ENCODE results near the gene MRPL41.

- TF ChIP-seq CTCF (IDR thresholded peaks at IDR 0.05): no peak
- TF ChIP-seq POLR2A (IDR thresholded peaks at IDR 0.05; ENCODE audit: low read length): no peak
- TF ChIP-seq HOXB13 (CRISPR knock-in tag; IDR thresholded peaks at IDR 0.05; ENCODE audit: low read depth): no peak
- no peak for TF ChIP-seq MAX (IDR thresholded peaks at IDR 0.05)
- no peak for TF ChIP-seq REST (IDR thresholded peaks at IDR 0.05)
- TF ChIP-seq CEBPB (IDR thresholded peaks at IDR 0.05): no peak
- no peak for TF ChIP-seq PBX3 (IDR thresholded peaks at IDR 0.05)
- no peak for TF ChIP-seq USF2 (IDR thresholded peaks at IDR 0.05)
- no peak for TF ChIP-seq MYC (IDR thresholded peaks at IDR 0.05; ENCODE audit: borderline replicate concordance, low read length)
- no peak for TF ChIP-seq BHLHE40 (IDR thresholded peaks at IDR 0.05; ENCODE audit: low read depth, low read length)
- no peak for TF ChIP-seq RFX5 (IDR thresholded peaks at IDR 0.05)
- TF ChIP-seq NFE2L2 (conservative IDR thresholded peaks at IDR 0.05; ENCODE audit: low read length): no peak
Measured at GRCh38 chr9:137558127-137558526, 6.4 kb downstream of the MRPL41 start.
